Measurements from ENCODE around the gene LTA. TPM values are rescaled to one million over a fixed set of nuclear protein-coding genes. Genes with fewer than 3 reads are reported as not detected.
"Not testable (repeated sequence)": the region's sequence is repeated elsewhere in the genome, so short reads cannot be mapped to it uniquely, and the experiment has no call there.

LTA gene
- polyA plus RNA-seq, 1 donor from 2014 or later, result not detected

DNA sequence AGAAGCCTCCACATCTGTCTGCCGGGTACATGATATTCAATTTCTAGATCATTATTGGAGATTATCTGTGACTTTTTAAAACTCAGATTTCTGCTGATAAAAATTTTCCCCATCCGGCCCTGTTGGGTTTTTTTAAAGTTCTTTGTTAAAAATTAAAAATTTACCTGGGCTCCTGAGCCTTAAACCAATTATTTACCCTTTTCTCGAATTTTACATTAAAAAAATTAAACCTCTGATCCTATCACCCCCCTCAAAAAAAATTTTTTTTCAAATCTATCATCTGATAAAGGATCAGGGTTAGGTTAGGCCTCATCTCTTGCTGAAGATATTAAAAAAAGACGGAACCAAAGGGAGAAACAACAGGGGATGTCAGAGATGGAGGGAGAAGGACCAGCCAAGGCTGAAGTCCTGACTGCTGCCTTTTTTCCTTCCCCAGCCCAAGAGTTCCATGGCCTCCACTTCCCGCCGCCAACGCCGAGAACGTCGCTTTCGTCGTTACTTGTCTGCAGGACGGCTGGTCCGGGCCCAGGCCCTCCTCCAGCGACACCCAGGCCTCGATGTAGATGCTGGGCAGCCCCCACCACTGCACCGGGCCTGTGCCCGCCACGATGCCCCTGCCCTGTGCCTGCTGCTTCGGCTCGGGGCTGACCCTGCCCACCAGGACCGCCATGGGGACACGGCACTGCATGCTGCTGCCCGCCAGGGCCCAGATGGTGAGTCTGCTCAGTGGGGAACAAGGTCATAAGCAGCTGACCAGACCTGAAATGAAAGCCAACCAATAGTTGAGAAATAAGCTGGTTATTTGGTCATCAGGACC, 24.2 kb upstream of the LTA start:
- Histone ChIP-seq H4K20me1 (ENCODE audit: insufficient read depth) (no peaks in the 10 kb centered on the region), H3K27me3 (ENCODE audit: insufficient read depth, low read depth, low read length) (no peaks in the 10 kb centered on the region), H3K79me2 (replicated peaks; ENCODE audit: insufficient read depth, low read length) (peaks cover 44% of the 10 kb centered on the region), H3K9ac (ENCODE audit: low read length) (peak overlapping the region; percentile 80), H3K27ac (ENCODE audit: low read length) (peak overlapping the region; percentile 93), H3K36me3 (ENCODE audit: insufficient read depth, low read length) (peaks cover 7% of the 10 kb centered on the region), H3K4me2 (ENCODE audit: low read length) (peak overlapping the region; percentile 99), H3K4me3 (ENCODE audit: low read length) (peak overlapping the region; percentile 69), H3F3A (ENCODE audit: insufficient read depth, low read length, poor library complexity, severe bottlenecking) (no peaks in the 10 kb centered on the region), H3K9me2 (ENCODE audit: insufficient read depth, low read length) (no peaks in the 10 kb centered on the region), H3K9me3 (ENCODE audit: low read length) (no peaks in the 10 kb centered on the region), H2AFZ (ENCODE audit: low read depth, low read length) (peak overlapping the region; percentile 48)
- TF ChIP-seq TAF1 (IDR thresholded peaks at IDR 0.05; ENCODE audit: low read depth) (peak; percentile 25), MXI1 (conservative IDR thresholded peaks at IDR 0.05; ENCODE audit: poor library complexity, severe bottlenecking) (no peak)

- no peaks in the 10 kb centered on the region for H3K9me2 ChIP-seq (ENCODE audit: insufficient read depth, low read length)
- no peaks in the 10 kb centered on the region for H3K27me3 ChIP-seq (ENCODE audit: insufficient read depth, low read depth, low read length)
- H3K9ac ChIP-seq (ENCODE audit: low read length), result peak overlapping the region; percentile 80
- peaks cover 7% of the 10 kb centered on the region for H3K36me3 ChIP-seq (ENCODE audit: insufficient read depth, low read length)
- no peaks in the 10 kb centered on the region for H3F3A ChIP-seq (ENCODE audit: insufficient read depth, low read length, poor library complexity, severe bottlenecking)
- H4K20me1 ChIP-seq (ENCODE audit: insufficient read depth), result no peaks in the 10 kb centered on the region
- H3K27ac ChIP-seq (ENCODE audit: low read length), result peak overlapping the region; percentile 93
- H3K4me3 ChIP-seq (ENCODE audit: low read length), result peak overlapping the region; percentile 69
- H3K9me3 ChIP-seq (ENCODE audit: low read length), result no peaks in the 10 kb centered on the region
- no peak overlapping the region for H2AFZ ChIP-seq (ENCODE audit: low read depth, low read length)
- TF ChIP-seq POLR2AphosphoS5 (IDR thresholded peaks at IDR 0.05), result no peak
- TF ChIP-seq TAF1 (IDR thresholded peaks at IDR 0.05; ENCODE audit: low read depth), result no peak
- TF ChIP-seq MXI1 (conservative IDR thresholded peaks at IDR 0.05; ENCODE audit: poor library complexity, severe bottlenecking), result no peak
- TF ChIP-seq CTCF (IDR thresholded peaks at IDR 0.05; ENCODE audit: poor library complexity, severe bottlenecking), result no peak
- peaks cover 38% of the 10 kb centered on the region for H3K79me2 ChIP-seq (replicated peaks; ENCODE audit: insufficient read depth, low read length)
- peak overlapping the region; percentile 99 for H3K4me2 ChIP-seq (ENCODE audit: low read length)
Measured at GRCh38 chr6:31548544-31548873, 23.6 kb upstream of the LTA start.

- peaks cover 26% of the 10 kb centered on the region for H3K79me2 ChIP-seq (replicated peaks; ENCODE audit: insufficient read depth, low read length)
- TF ChIP-seq RAD21 (conservative IDR thresholded peaks at IDR 0.05), result peak; percentile 22
- TF ChIP-seq SMC3 (conservative IDR thresholded peaks at IDR 0.05; ENCODE audit: poor library complexity), result peak; percentile 19
- not testable (repeated sequence) for H3F3A ChIP-seq (ENCODE audit: insufficient read depth, low read length, poor library complexity, severe bottlenecking)
Measured at GRCh38 chr6:31551371-31551770, 20.7 kb upstream of the LTA start.

GRCh38 chr6:31556307-31556706, 15.8 kb upstream of the LTA start:
- no peak overlapping the region for H3K9ac ChIP-seq (ENCODE audit: low read length)
- no peaks in the 10 kb centered on the region for H4K20me1 ChIP-seq (ENCODE audit: insufficient read depth)
- no peaks in the 10 kb centered on the region for H3K36me3 ChIP-seq (ENCODE audit: insufficient read depth, low read length)
- TF ChIP-seq CTCF (IDR thresholded peaks at IDR 0.05; ENCODE audit: poor library complexity, severe bottlenecking), result no peak
- TF ChIP-seq SMC3 (conservative IDR thresholded peaks at IDR 0.05; ENCODE audit: poor library complexity), result no peak
- no peak overlapping the region for H3K4me2 ChIP-seq (ENCODE audit: low read length)
- no peaks in the 10 kb centered on the region for H3F3A ChIP-seq (ENCODE audit: insufficient read depth, low read length, poor library complexity, severe bottlenecking)
- peaks cover 11% of the 10 kb centered on the region for H3K79me2 ChIP-seq (replicated peaks; ENCODE audit: insufficient read depth, low read length)
- no peaks in the 10 kb centered on the region for H3K9me2 ChIP-seq (ENCODE audit: insufficient read depth, low read length)
- no peaks in the 10 kb centered on the region for H3K9me3 ChIP-seq (ENCODE audit: low read length)
- no peak overlapping the region for H3K27ac ChIP-seq (ENCODE audit: low read length)
- H3K4me3 ChIP-seq (ENCODE audit: low read length), result no peak overlapping the region
- no peak overlapping the region for H2AFZ ChIP-seq (ENCODE audit: low read depth, low read length)
- no peaks in the 10 kb centered on the region for H3K27me3 ChIP-seq (ENCODE audit: insufficient read depth, low read depth, low read length)

More at GRCh38 chr6:31551371-31551770, 20.7 kb upstream of the LTA start:
- H3K27me3 ChIP-seq (ENCODE audit: insufficient read depth, low read depth, low read length); H4K20me1 ChIP-seq (ENCODE audit: insufficient read depth); H3K9me2 ChIP-seq (ENCODE audit: insufficient read depth, low read length); H3K27ac ChIP-seq (ENCODE audit: low read length); H3K4me3 ChIP-seq (ENCODE audit: low read length); H3K9me3 ChIP-seq (ENCODE audit: low read length); H2AFZ ChIP-seq (ENCODE audit: low read depth, low read length); H3K9ac ChIP-seq (ENCODE audit: low read length); H3K4me2 ChIP-seq (ENCODE audit: low read length); H3K36me3 ChIP-seq (ENCODE audit: insufficient read depth, low read length): not testable (repeated sequence)

Data from neural cell (in vitro differentiated cells).